HCT116 (cell line): ENCODE results near the gene ADGRD1. TPM values are rescaled to one million over a fixed set of nuclear protein-coding genes. Genes with fewer than 3 reads are reported as not detected.

Experiments
- ATAC-seq: fragments of 200-7000 bp; cut with Tn5 transposase; 2 replicates; pipeline ENCODE4 v1.9.1; 2020; ENCODE audit warnings: mild to moderate bottlenecking, moderate library complexity
- BruUV-seq: library from RNA; stranded (reverse); fragments of 400-500 nt; replicated peaks from 2 replicates; lab custom pipeline; 2021; lab: Mats Ljungman, UMichigan
- CTCF ChIA-PET: fragments of 300-600 bp; sonication (Branson Sonifier 250); formaldehyde crosslinking; loops from one replicate; lab custom pipeline; 2021; ENCODE audit warnings: antibody characterized with exemption; lab: Charles Lee
- POLR2A ChIA-PET: fragments of 300-600, 350-600 bp; sonication (Branson Sonifier 250); formaldehyde crosslinking; loops from one replicate; lab custom pipeline; 2021; ENCODE audit warnings: antibody characterized with exemption; lab: Charles Lee
- RAD21 ChIA-PET, 2 experiments: fragments of 300-600 bp; sonication (Branson Sonifier 250); formaldehyde crosslinking; loops; one replicate each; lab custom pipeline; 2023; ENCODE audit warnings: low total read pairs in 2 of 2; ENCODE audit not compliant: uncharacterized antibody in 2 of 2, unreplicated experiment in 2 of 2, low non-redundant PET in 1 of 2; lab: Charles Lee
- DNase-seq: peaks from one replicate; pipeline ENCODE4 v3.0.0-alpha.2; 2010; ENCODE audit warnings: low read depth, low spot score
- H2AFZ ChIP-seq: fragments of 200-600 bp; shearing (Covaris generic), sonication (generic); 2 replicates; pipeline ENCODE4 v1.6.1; 2017; ENCODE audit warnings: low read depth, mixed run types, mixed read lengths, antibody characterized with exemption, low read length; ENCODE audit not compliant: poor library complexity, severe bottlenecking
- H3K27ac ChIP-seq: 2 replicates; pipeline ENCODE4 v1.5.1; 2012; ENCODE audit warnings: low read depth, low read length
- H3K27me3 ChIP-seq: fragments of 200-600 bp; sonication (generic); 2 replicates; pipeline ENCODE4 v1.6.1; 2016; ENCODE audit warnings: mixed run types, low read length, mixed read lengths; ENCODE audit not compliant: insufficient read depth
- H3K36me3 ChIP-seq, 2 experiments: fragments of 200-500 bp in 1 of 2; fragments of 200-600 bp in 1 of 2; sonication (Bioruptor generic) in 1 of 2; sonication (generic) in 1 of 2; 2 replicates each; pipeline versions ENCODE4 v1.5.1 to v1.6.1; 2014 to 2016; ENCODE audit warnings: low read length in 2 of 2, inconsistent platforms in 1 of 2, mixed read lengths in 1 of 2, mixed run types in 1 of 2; ENCODE audit not compliant: insufficient read depth in 2 of 2, control insufficient read depth in 1 of 2
- H3K4me1 ChIP-seq, 2 experiments: fragments of 200-600 bp in 1 of 2; sonication (generic) in 1 of 2; 2 replicates each; pipeline versions ENCODE4 v1.5.1 to v1.6.1; 2012 to 2017; ENCODE audit warnings: low read length in 2 of 2, inconsistent platforms in 1 of 2, mild to moderate bottlenecking in 1 of 2, mixed read lengths in 1 of 2, mixed run types in 1 of 2, moderate library complexity in 1 of 2; ENCODE audit not compliant: insufficient read depth in 2 of 2, control insufficient read depth in 1 of 2
- H3K4me2 ChIP-seq: fragments of 200-600 bp; sonication (generic); 2 replicates; pipeline ENCODE4 v1.6.1; 2017; ENCODE audit warnings: mixed run types, low read length, mixed read lengths
- H3K4me3 ChIP-seq, 2 experiments: fragments of 200-600 bp in 1 of 2; sonication (generic) in 1 of 2; replicated peaks in 1 of 2; 2 replicates each; pipeline ENCODE4 v1.5.1; 2011 to 2016; ENCODE audit warnings: low read length in 2 of 2, control low read depth in 1 of 2, low read depth in 1 of 2, mild to moderate bottlenecking in 1 of 2, mixed read lengths in 1 of 2, mixed run types in 1 of 2
- H3K79me2 ChIP-seq: fragments of 200-600 bp; sonication (generic); 2 replicates; pipeline ENCODE4 v1.6.1; 2017; ENCODE audit warnings: mild to moderate bottlenecking, mixed run types, low read length, moderate library complexity, mixed read lengths; ENCODE audit not compliant: insufficient read depth
- H3K9ac ChIP-seq: fragments of 200-600 bp; sonication (generic); 2 replicates; pipeline ENCODE4 v1.6.1; 2016; ENCODE audit warnings: low read length, mixed read lengths
- H3K9me2 ChIP-seq: fragments of 200-600 bp; sonication (generic), shearing (Covaris generic); 2 replicates; pipeline ENCODE4 v1.6.1; 2017; ENCODE audit warnings: mixed run types, mild to moderate bottlenecking, moderate library complexity; ENCODE audit not compliant: insufficient read depth
- H3K9me3 ChIP-seq, 2 experiments: fragments of 200-500 bp in 1 of 2; fragments of 200-600 bp in 1 of 2; sonication (Bioruptor generic) in 1 of 2; sonication (generic) in 1 of 2; 2 replicates each; pipeline ENCODE4 v1.6.1; 2014 to 2017; ENCODE audit warnings: low read length in 2 of 2, mixed read lengths in 2 of 2, inconsistent platforms in 1 of 2, low read depth in 1 of 2, mild to moderate bottlenecking in 1 of 2, mixed run types in 1 of 2, moderate library complexity in 1 of 2; ENCODE audit not compliant: control insufficient read depth in 1 of 2, insufficient read depth in 1 of 2
- H4K20me1 ChIP-seq: fragments of 200-600 bp; sonication (generic), shearing (Covaris generic); 2 replicates; pipeline ENCODE4 v1.6.1; 2017; ENCODE audit warnings: mixed run types, mild to moderate bottlenecking, moderate library complexity; ENCODE audit not compliant: insufficient read depth
- EZH2phosphoT487 ChIP-seq: fragments of 200-600 bp; IDR thresholded peaks from 2 replicates; pipeline ENCODE4 v1.6.1; 2018; ENCODE audit warnings: antibody characterized with exemption, borderline replicate concordance
- JUND ChIP-seq: IDR thresholded peaks from 2 replicates; pipeline ENCODE4 v1.6.1; 2012
- MAX ChIP-seq: IDR thresholded peaks from 2 replicates; pipeline ENCODE4 v1.6.1; 2012
- POLR2AphosphoS5 ChIP-seq: IDR thresholded peaks from 2 replicates; pipeline ENCODE4 v1.6.1; 2011; ENCODE audit warnings: mild to moderate bottlenecking, low read depth, low read length, moderate library complexity
- REST ChIP-seq: IDR thresholded peaks from 2 replicates; pipeline ENCODE4 v1.6.1; 2012; ENCODE audit warnings: low read depth
- SP1 ChIP-seq: IDR thresholded peaks from 2 replicates; pipeline ENCODE4 v1.6.1; 2012; ENCODE audit warnings: low read depth
- intact Hi-C: fragments of 100-400 bp; cut with micrococcal nuclease; formaldehyde crosslinking; loops from 2 replicates; pipeline ENCODE4 v1.10.0; 2022
- total RNA-seq: library from RNA; stranded (reverse); gene quantifications from one replicate; pipeline ENCODE4 v1.2.1, GENCODE V29; 2021; ENCODE audit not compliant: unreplicated experiment

The ADGRD1 gene
- total RNA-seq, 1 experiment from 2014 or later: 0.44 TPM

- TF ChIP-seq MAX: no peak
- TF ChIP-seq SP1: no peak
Observed at GRCh38 chr12:131082290-131083194, 128.8 kb downstream of the ADGRD1 start (continued).

- intact Hi-C loops: no loop called here
- no peaks in the 10 kb centered on the region for H3K36me3 ChIP-seq
- H3K4me3 ChIP-seq: no peak overlapping the region
- BruUV-seq: no TSS peak
- H2AFZ ChIP-seq: no peak overlapping the region
- H3K9me3 ChIP-seq: no peaks in the 10 kb centered on the region
- no peaks in the 10 kb centered on the region for H4K20me1 ChIP-seq
- no peak overlapping the region for H3K9ac ChIP-seq
- no peak overlapping the region for H3K4me2 ChIP-seq
- CTCF ChIA-PET: no interaction called here
- POLR2A ChIA-PET: no interaction called here
- H3K27ac ChIP-seq: no peak overlapping the region
- peaks cover 3% of the 10 kb centered on the region; the same call in 1 of the 2 replicates for H3K27me3 ChIP-seq
- H3K4me1 ChIP-seq: no peaks in the 10 kb centered on the region
- DNase-seq: no peak
- H3K79me2 ChIP-seq: no peaks in the 10 kb centered on the region
- no peak for TF ChIP-seq POLR2AphosphoS5
- no peaks in the 10 kb centered on the region for H3K9me2 ChIP-seq
- ATAC-seq: no peak
- RAD21 ChIA-PET: no interaction called here
Observed at GRCh38 chr12:131084341-131085011, 130.8 kb downstream of the ADGRD1 start.

- H3K4me1 ChIP-seq: no peaks in the 10 kb centered on the region
- H3K9ac ChIP-seq: no peak overlapping the region
- no peaks in the 10 kb centered on the region for H3K36me3 ChIP-seq
- no peak overlapping the region for H2AFZ ChIP-seq
- DNase-seq: no peak
- H3K79me2 ChIP-seq: no peaks in the 10 kb centered on the region
- no peaks in the 10 kb centered on the region for H4K20me1 ChIP-seq
- no peak for ATAC-seq
- peaks cover 3% of the 10 kb centered on the region; the same call in 1 of the 2 replicates for H3K27me3 ChIP-seq
- CTCF ChIA-PET: no interaction called here
- no peak overlapping the region for H3K4me3 ChIP-seq
- RAD21 ChIA-PET: no interaction called here
- no peaks in the 10 kb centered on the region for H3K9me3 ChIP-seq
- intact Hi-C loops: no loop called here
- no peak overlapping the region for H3K4me2 ChIP-seq
- H3K27ac ChIP-seq: no peak overlapping the region
- no TSS peak for BruUV-seq
- no peak for TF ChIP-seq EZH2phosphoT487
- no peak for TF ChIP-seq SP1
- TF ChIP-seq JUND: no peak
- TF ChIP-seq REST: no peak
- no peaks in the 10 kb centered on the region for H3K9me2 ChIP-seq
- POLR2A ChIA-PET: no interaction called here
Observed at GRCh38 chr12:131085125-131085815, 131.6 kb downstream of the ADGRD1 start.
